ENCODE data around the gene ABR. TPM values are rescaled to one million over a fixed set of nuclear protein-coding genes. Genes with fewer than 3 reads are reported as not detected.
A peak's percentile ranks its signal among the peaks of the same experiment; 100 is the strongest.

Gene ABR
- total RNA-seq, 2 donors from 2014 or later = 243 to 326 TPM

GRCh38 chr17:1192911-1193699, 13.3 kb upstream of the ABR start:
- Histone ChIP-seq H3K36me3 (no peaks in the 10 kb centered on the region), H3K9ac (ENCODE audit: low read depth in 2 of 2, low read length in 2 of 2) (no peak overlapping the region), H3K4me1 (no peaks in the 10 kb centered on the region), H3K27ac (no peak overlapping the region), H3K9me3 (no peaks in the 10 kb centered on the region), H3K27me3 (no peaks in the 10 kb centered on the region), H3K4me3 (no peak overlapping the region)
- TF ChIP-seq, protein P1, sequence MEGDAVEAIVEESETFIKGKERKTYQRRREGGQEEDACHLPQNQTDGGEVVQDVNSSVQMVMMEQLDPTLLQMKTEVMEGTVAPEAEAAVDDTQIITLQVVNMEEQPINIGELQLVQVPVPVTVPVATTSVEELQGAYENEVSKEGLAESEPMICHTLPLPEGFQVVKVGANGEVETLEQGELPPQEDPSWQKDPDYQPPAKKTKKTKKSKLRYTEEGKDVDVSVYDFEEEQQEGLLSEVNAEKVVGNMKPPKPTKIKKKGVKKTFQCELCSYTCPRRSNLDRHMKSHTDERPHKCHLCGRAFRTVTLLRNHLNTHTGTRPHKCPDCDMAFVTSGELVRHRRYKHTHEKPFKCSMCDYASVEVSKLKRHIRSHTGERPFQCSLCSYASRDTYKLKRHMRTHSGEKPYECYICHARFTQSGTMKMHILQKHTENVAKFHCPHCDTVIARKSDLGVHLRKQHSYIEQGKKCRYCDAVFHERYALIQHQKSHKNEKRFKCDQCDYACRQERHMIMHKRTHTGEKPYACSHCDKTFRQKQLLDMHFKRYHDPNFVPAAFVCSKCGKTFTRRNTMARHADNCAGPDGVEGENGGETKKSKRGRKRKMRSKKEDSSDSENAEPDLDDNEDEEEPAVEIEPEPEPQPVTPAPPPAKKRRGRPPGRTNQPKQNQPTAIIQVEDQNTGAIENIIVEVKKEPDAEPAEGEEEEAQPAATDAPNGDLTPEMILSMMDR (IDR thresholded peaks at IDR 0.05) = no peak
- no peak for DNase-seq
- intact Hi-C loops (cut with DNase I) = no loop called here

GRCh38 chr17:1190751-1191331, 11.1 kb upstream of the ABR start:
- Histone ChIP-seq H3K9me3 (no peaks in the 10 kb centered on the region), H3K4me3 (no peak overlapping the region), H3K9ac (ENCODE audit: low read depth in 2 of 2, low read length in 2 of 2) (no peak overlapping the region), H3K27me3 (no peaks in the 10 kb centered on the region), H3K36me3 (no peaks in the 10 kb centered on the region), H3K27ac (no peak overlapping the region), H3K4me1 (no peaks in the 10 kb centered on the region)
- DNase-seq = no peak
- intact Hi-C loops (cut with DNase I) = no loop called here
- TF ChIP-seq, protein P1 (IDR thresholded peaks at IDR 0.05) = no peak

DNA sequence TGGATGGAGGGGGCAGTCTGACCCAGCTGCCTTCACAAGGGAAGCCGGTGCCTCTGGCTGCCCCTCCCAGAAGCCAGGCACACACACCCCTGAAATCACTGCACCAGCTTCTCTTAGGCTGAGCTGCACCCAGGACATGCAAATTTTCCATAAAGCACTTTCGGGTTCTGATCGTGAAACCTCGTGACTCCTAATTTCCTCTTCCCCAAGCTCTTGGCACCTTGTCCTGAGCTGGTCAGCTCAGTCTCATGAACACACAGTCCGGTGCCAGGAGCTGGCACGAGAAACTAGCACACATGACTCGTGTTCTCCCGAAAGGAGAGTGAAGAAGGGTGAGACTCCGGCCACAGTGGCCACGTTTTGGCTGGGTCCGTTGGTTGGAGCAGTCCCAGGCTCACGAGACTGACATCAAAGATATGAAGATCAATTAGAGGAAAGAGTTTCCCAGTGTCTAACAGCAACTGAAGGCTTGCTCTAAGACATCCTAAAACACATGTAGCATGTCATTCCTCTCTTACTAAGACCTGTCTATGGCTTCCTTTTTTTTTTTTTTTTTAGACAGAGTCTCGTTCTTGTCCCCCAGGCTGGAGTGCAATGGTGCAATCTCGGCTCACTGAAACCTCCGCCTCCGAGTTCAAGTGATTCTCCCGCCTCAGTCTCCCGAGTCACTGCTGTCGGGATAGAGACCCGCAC, 9.2 kb upstream of the ABR start:
- Histone ChIP-seq H3K9ac (ENCODE audit: low read depth in 2 of 2, low read length in 2 of 2) (no peak overlapping the region), H3K4me1 (no peaks in the 10 kb centered on the region), H3K27ac (no peak overlapping the region), H3K36me3 (no peaks in the 10 kb centered on the region), H3K9me3 (no peaks in the 10 kb centered on the region), H3K27me3 (no peaks in the 10 kb centered on the region), H3K4me3 (no peak overlapping the region)
- DNase-seq = peak; percentile 72
- intact Hi-C loops (cut with DNase I) = loop anchor here (5.0 kb wide), 1 partner anchor 67 kb away; no protein-coding TSS in a partner anchor
- TF ChIP-seq, protein P1 (IDR thresholded peaks at IDR 0.05) = no peak

DNA sequence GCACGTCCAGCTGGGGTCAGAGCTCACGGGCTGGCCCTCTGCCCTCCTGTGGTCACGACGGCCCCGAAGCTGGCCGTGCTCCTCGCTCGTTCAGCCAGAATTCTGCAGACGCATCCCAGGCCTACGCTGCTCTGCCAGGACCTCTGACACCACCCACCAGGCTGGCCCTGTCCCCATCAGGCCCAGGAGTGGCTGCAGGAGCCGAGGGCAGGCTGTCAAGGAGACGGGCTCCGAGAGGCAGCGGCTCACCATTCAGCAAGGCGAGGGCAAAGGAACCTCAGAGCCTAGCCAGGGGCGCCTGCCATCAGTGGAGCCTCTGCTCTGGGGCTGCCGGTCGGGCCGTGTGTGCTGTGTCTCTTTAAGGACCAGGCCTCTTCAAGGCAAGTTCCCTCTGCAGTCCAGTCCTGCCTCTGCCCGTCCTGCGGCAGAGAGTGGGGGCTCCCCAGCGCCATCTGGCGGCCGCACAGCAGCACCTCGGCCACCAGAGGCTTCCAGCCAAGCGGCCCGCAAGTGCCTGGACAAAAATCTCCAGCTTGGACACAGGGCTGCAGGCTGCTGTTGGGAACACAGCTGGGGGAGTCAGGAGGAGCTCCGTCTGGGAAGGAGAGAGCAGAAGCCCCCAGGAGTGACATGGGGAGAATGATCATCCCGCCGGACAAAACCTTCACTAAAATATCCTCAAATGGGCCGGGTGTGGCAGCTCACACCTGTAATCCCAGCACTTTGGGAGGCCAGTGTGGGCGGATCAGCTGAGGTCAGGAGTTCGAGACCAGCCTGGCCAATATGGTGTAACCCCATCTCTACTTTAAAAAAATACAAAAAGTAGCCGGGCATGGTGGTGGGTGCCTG, 7.4 kb upstream of the ABR start:
- TF ChIP-seq, protein P1 (IDR thresholded peaks at IDR 0.05) = peak; percentile 99
- Histone ChIP-seq H3K27me3 (no peaks in the 10 kb centered on the region), H3K36me3 (no peaks in the 10 kb centered on the region), H3K9me3 (no peaks in the 10 kb centered on the region), H3K9ac (ENCODE audit: low read depth in 2 of 2, low read length in 2 of 2) (peak overlapping the region in 1 of 2 donors; percentile 12), H3K4me1 (no peaks in the 10 kb centered on the region), H3K27ac (no peak overlapping the region), H3K4me3 (no peak overlapping the region)
- peak; percentile 79 for DNase-seq
- intact Hi-C loops (cut with DNase I) = loop anchor here (5.0 kb wide), 1 partner anchor 65 kb away; no protein-coding TSS in a partner anchor

Data from colonic mucosa (tissue), 4 donors.